Vagina (tissue), 2 donors: ENCODE measurements around the gene GID8.

Source experiments
- CTCF ChIP-seq, 3 experiments: fragments of 450-650 bp in 2 of 3; fragments of 200-600 bp in 1 of 3; sonication (generic) in 1 of 3; IDR thresholded peaks; one replicate each; pipeline ENCODE4 v1.5.1; 2017 to 2019; ENCODE audit warnings: antibody characterized with exemption in 3 of 3, mild to moderate bottlenecking in 2 of 3, moderate library complexity in 2 of 3
- POLR2A ChIP-seq, 2 donors: fragments of 450-650 bp; IDR thresholded peaks; one replicate each; pipeline ENCODE4 v1.6.1; 2017; ENCODE audit warnings: antibody characterized with exemption in 2 of 2, mild to moderate bottlenecking in 2 of 2, moderate library complexity in 2 of 2
- POLR2AphosphoS5 ChIP-seq, 2 donors: sonication (generic); formaldehyde crosslinking; IDR thresholded peaks; one replicate each; pipeline ENCODE4 v1.9.0; 2017; ENCODE audit warnings: antibody characterized with exemption in 2 of 2, mild to moderate bottlenecking in 2 of 2, low read depth in 1 of 2; ENCODE audit not compliant: insufficient read depth in 1 of 2

GRCh38 chr20:62986257-62986800, 48.4 kb downstream of the GID8 start:
- TF ChIP-seq CTCF (IDR thresholded peaks at IDR 0.05) (no peak), POLR2A (IDR thresholded peaks at IDR 0.05) (no peak), POLR2AphosphoS5 (IDR thresholded peaks at IDR 0.05; ENCODE audit: insufficient read depth in 1 of 2, low read depth in 1 of 2) (no peak)
